ENCODE measurements around the gene PNPLA5. TPM values are rescaled to one million over a fixed set of nuclear protein-coding genes. Genes with fewer than 3 reads are reported as not detected.

PNPLA5 gene
- total RNA-seq, 4 donors from 2014 or later, result not detected

GRCh38 chr22:43879901-43880540 is 11.8 kb downstream of the PNPLA5 start:
- Histone ChIP-seq H3K4me3 (no peak overlapping the region), H3K9me3 (no peaks in the 10 kb centered on the region), H3K27ac (no peak overlapping the region), H3K36me3 (no peaks in the 10 kb centered on the region), H3K27me3 (peaks cover 0 to 4% (median 2%) of the 10 kb centered on the region in 3 donors), H3K4me1 (no peaks in the 10 kb centered on the region)
- ATAC-seq, result no peak
- no peak for TF ChIP-seq POLR2A (IDR thresholded peaks at IDR 0.05)
- no peak for TF ChIP-seq CTCF (IDR thresholded peaks at IDR 0.05 in 4 of 5, conservative IDR thresholded peaks at IDR 0.05 in 1 of 5)
- DNase-seq, result no peak
- intact Hi-C loops (cut with DNase I; ENCODE audit: low total_unique reads) (loop anchor here (10.0 kb wide), 1 partner anchor 495 kb away; no protein-coding TSS in a partner anchor), in situ Hi-C loops (cut with MboI; ENCODE audit: low sequenced_read_pairs in 4 of 4) (no loop called here)

- DNase-seq, result no peak
Measured at GRCh38 chr22:43878831-43879550, 12.8 kb downstream of the PNPLA5 start.

GRCh38 chr22:43878079-43878795 is 13.6 kb downstream of the PNPLA5 start:
- no peak for TF ChIP-seq CTCF (IDR thresholded peaks at IDR 0.05 in 4 of 5, conservative IDR thresholded peaks at IDR 0.05 in 1 of 5)
- TF ChIP-seq POLR2A (IDR thresholded peaks at IDR 0.05), result no peak
- Histone ChIP-seq H3K27ac (no peak overlapping the region), H3K4me1 (no peaks in the 10 kb centered on the region), H3K36me3 (no peaks in the 10 kb centered on the region), H3K9me3 (no peaks in the 10 kb centered on the region), H3K4me3 (no peak overlapping the region), H3K27me3 (peaks cover 3 to 8% (median 4%) of the 10 kb centered on the region in 3 donors)
- intact Hi-C loops (cut with DNase I; ENCODE audit: low total_unique reads) (no loop called here), in situ Hi-C loops (cut with MboI; ENCODE audit: low sequenced_read_pairs in 4 of 4) (no loop called here)
- DNase-seq, result no peak
- ATAC-seq, result no peak

More at GRCh38 chr22:43878831-43879550, 12.8 kb downstream of the PNPLA5 start:
- H3K9me3 ChIP-seq, result no peaks in the 10 kb centered on the region
- TF ChIP-seq CTCF (IDR thresholded peaks at IDR 0.05 in 4 of 5, conservative IDR thresholded peaks at IDR 0.05 in 1 of 5) (no peak), POLR2A (IDR thresholded peaks at IDR 0.05) (no peak)
- no peak for ATAC-seq
- peaks cover 3 to 5% (median 4%) of the 10 kb centered on the region in 3 donors for H3K27me3 ChIP-seq
- H3K4me1 ChIP-seq, result no peaks in the 10 kb centered on the region
- H3K27ac ChIP-seq, result no peak overlapping the region
- in situ Hi-C loops (cut with MboI; ENCODE audit: low sequenced_read_pairs in 4 of 4), result no loop called here
- no peak overlapping the region for H3K4me3 ChIP-seq
- no peaks in the 10 kb centered on the region for H3K36me3 ChIP-seq
- intact Hi-C loops (cut with DNase I; ENCODE audit: low total_unique reads), result no loop called here

- peaks cover 3 to 8% (median 4%) of the 10 kb centered on the region in 3 donors for H3K27me3 ChIP-seq
- in situ Hi-C loops (cut with MboI; ENCODE audit: low sequenced_read_pairs in 4 of 4), result no loop called here
Measured at GRCh38 chr22:43876866-43877509, 14.8 kb downstream of the PNPLA5 start.

More at GRCh38 chr22:43876866-43877509, 14.8 kb downstream of the PNPLA5 start:
- intact Hi-C loops (cut with DNase I; ENCODE audit: low total_unique reads), result no loop called here
- Histone ChIP-seq H3K9me3 (no peaks in the 10 kb centered on the region), H3K36me3 (no peaks in the 10 kb centered on the region), H3K4me1 (no peaks in the 10 kb centered on the region), H3K4me3 (no peak overlapping the region), H3K27ac (no peak overlapping the region)
- no peak for DNase-seq
- ATAC-seq, result no peak
- TF ChIP-seq POLR2A (IDR thresholded peaks at IDR 0.05) (no peak), CTCF (IDR thresholded peaks at IDR 0.05 in 4 of 5, conservative IDR thresholded peaks at IDR 0.05 in 1 of 5) (no peak)

Measured in gastrocnemius medialis (tissue), 4 donors.